ENCODE results near the gene ACTG2.

DNA sequence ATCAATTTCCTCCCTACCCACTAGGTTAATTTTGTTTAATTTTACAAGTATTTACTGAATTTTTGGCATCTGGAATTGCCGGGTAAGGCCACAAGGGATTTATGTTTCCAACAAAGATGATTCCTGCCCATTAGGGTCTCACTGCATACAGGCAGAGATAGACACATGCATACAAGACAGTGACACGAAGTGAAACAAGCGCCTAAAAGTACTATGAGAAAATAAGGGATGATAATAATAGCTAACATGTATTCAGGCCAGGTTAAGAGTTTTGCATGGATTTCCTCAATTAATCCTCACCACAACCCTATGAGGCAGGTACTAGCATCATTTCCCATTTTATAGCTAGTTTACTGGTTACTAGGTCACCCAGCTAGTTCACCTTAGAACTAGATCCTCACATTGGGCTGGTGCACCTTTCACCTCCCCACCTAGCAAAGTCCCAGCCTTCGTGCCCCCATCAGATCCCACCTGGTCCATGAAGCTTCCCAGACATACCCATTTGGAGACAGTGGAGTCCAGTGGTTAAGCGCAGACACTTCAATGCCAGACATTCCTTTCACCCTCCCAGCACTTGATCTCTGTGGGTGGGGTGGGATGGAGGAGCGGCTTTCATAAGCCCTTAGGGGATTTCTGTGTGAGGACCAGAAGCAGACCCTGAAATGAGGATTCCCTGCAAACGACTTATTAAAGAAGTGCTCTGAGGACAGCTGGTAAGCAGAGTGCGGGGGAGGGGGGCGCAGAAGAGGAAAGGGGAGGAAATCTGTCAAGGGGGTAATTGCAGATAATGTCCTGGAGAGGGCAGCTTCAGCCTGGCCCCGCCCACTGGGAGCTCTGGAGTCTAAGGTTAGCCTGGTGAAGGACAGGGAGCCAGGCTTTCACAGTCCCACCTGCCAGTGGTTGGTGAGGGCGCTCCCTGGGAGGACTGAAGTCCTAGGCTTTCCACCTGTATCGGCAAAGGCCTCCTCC is 28.1 kb downstream of the ACTG2 start:
- TF ChIP-seq POLR2A (IDR thresholded peaks at IDR 0.05): no peak
- TF ChIP-seq, protein P1, sequence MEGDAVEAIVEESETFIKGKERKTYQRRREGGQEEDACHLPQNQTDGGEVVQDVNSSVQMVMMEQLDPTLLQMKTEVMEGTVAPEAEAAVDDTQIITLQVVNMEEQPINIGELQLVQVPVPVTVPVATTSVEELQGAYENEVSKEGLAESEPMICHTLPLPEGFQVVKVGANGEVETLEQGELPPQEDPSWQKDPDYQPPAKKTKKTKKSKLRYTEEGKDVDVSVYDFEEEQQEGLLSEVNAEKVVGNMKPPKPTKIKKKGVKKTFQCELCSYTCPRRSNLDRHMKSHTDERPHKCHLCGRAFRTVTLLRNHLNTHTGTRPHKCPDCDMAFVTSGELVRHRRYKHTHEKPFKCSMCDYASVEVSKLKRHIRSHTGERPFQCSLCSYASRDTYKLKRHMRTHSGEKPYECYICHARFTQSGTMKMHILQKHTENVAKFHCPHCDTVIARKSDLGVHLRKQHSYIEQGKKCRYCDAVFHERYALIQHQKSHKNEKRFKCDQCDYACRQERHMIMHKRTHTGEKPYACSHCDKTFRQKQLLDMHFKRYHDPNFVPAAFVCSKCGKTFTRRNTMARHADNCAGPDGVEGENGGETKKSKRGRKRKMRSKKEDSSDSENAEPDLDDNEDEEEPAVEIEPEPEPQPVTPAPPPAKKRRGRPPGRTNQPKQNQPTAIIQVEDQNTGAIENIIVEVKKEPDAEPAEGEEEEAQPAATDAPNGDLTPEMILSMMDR (IDR thresholded peaks at IDR 0.05): no peak
- no peak for TF ChIP-seq POLR2AphosphoS5 (IDR thresholded peaks at IDR 0.05)

All from breast epithelium (tissue), 3 donors.